ENCODE measurements around the gene CWF19L2. TPM values are rescaled to one million over a fixed set of nuclear protein-coding genes. Genes with fewer than 3 reads are reported as not detected.
"Not testable (repeated sequence)": the region's sequence is repeated elsewhere in the genome, so short reads cannot be mapped to it uniquely, and the experiment has no call there.

The CWF19L2 gene
- total RNA-seq, 1 donor from 2014 or later = 13.0 TPM

GRCh38 chr11:107439586-107440167, 17.9 kb downstream of the CWF19L2 start:
- DNase-seq (ENCODE audit: extremely low read depth, low read depth, low spot score) = no peak

GRCh38 chr11:107438148-107438547, 19.5 kb downstream of the CWF19L2 start:
- no peak for DNase-seq (ENCODE audit: extremely low read depth, low read depth, low spot score)

DNA sequence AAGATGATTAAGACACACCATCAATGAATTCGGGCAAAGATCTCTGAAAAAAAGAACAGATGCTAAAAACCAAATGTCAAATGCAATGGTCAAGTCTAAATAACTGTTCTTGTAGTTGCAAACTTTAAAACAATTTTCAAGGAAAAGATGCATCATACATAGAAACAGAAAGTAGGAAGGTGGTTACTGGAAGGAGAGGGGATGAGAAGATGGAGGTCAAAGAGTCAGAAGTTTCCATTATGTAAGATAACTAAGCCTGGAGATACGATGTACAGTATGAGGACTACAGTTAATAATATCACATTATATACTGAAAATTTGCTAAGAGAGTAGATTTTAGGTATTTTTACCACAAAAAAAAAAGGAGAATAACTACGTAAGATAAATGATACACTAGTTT, 27.1 kb downstream of the CWF19L2 start:
- DNase-seq (ENCODE audit: extremely low read depth, low read depth, low spot score) = no peak

- DNase-seq (ENCODE audit: extremely low read depth, low read depth, low spot score) = no peak
Observed at GRCh38 chr11:107427569-107428180, 29.9 kb downstream of the CWF19L2 start.

DNA sequence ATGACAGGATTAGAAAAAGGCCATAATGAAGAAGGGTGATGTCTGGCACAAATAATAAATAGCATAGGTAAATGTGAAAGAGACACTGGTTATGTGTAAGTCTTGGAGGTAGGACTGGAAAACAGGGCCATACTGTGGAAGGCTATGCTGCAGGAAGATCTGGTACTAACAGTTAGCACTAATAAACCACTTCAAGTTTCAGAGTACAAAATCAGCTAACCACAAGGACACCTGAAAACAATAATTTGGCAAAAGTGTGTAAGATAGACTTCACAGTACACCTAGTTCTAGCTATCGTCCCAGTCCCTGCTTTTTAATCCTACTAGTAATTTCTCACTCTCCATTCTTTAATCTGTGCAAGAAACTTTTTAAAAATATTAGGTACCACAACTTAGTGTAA, 44.3 kb downstream of the CWF19L2 start:
- no peak for DNase-seq (ENCODE audit: extremely low read depth, low read depth, low spot score)

GRCh38 chr11:107408762-107409211, 48.8 kb downstream of the CWF19L2 start:
- no peak for DNase-seq (ENCODE audit: extremely low read depth, low read depth, low spot score)

DNA sequence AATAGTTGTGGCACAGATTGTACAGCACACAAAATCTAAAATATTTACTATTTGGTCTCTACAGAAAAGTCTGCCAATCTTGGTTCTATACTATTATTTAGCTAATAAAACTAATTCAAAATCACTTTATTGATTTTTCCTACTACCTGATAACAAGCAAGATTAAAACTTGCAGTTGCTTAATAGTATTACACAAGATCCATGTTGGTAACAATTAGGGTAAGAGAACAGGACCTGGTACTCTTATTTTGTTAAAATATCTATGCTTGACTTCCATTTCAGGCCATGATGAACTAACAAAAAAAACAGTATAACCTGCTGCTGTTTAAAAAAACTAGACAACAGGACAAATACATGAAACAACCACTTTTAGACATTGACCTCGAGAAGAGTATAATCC, 52.4 kb downstream of the CWF19L2 start:
- no peak for DNase-seq (ENCODE audit: extremely low read depth, low read depth, low spot score)

GRCh38 chr11:107401131-107401530, 56.5 kb downstream of the CWF19L2 start:
- not testable (repeated sequence) for DNase-seq (ENCODE audit: extremely low read depth, low read depth, low spot score)

- no peak for DNase-seq (ENCODE audit: extremely low read depth, low read depth, low spot score)
Observed at GRCh38 chr11:107397357-107397756, 60.3 kb downstream of the CWF19L2 start.

- DNase-seq (ENCODE audit: extremely low read depth, low read depth, low spot score) = no peak
Observed at GRCh38 chr11:107392611-107393010, 65.0 kb downstream of the CWF19L2 start.

DNA sequence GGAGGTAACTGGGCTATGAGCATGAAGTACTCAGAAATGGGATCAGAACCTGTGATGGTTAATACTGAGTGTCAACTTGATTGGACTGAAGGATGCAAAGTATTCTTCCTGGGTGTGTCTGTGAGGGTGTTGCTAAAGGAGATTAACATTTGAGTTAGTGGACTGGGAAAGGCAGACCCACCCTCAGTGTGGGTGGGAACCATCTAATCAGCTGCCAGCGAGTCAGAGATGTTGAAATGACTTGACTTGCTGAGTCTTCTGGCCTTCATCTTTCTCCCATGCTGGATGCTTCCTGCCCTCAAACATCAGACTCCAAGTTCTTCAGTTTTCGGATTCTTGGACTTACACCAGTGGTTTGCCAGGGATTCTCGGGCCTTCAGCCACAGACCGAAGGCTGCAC, 66.9 kb downstream of the CWF19L2 start:
- DNase-seq (ENCODE audit: extremely low read depth, low read depth, low spot score) = not testable (repeated sequence)

DNA sequence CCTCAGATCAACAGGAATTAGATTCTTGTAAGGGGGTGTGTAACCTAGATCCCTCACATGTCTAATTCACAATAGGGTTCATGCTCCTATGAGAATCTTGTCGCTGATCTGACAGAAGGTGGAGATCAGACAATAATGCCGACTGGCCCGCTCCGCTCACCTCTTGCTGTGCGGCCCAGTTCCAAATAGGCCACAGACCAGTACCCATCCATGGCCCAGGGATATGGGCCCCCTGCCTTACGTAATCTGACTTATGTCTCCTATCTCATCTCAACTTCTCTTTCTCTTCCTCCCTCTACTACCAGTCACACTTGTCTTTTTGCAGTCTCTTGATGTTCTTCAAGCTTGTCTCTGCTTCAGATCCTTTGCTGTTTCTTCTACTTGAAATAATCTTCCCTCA, 70.0 kb downstream of the CWF19L2 start:
- no peak for DNase-seq (ENCODE audit: extremely low read depth, low read depth, low spot score)

DNA sequence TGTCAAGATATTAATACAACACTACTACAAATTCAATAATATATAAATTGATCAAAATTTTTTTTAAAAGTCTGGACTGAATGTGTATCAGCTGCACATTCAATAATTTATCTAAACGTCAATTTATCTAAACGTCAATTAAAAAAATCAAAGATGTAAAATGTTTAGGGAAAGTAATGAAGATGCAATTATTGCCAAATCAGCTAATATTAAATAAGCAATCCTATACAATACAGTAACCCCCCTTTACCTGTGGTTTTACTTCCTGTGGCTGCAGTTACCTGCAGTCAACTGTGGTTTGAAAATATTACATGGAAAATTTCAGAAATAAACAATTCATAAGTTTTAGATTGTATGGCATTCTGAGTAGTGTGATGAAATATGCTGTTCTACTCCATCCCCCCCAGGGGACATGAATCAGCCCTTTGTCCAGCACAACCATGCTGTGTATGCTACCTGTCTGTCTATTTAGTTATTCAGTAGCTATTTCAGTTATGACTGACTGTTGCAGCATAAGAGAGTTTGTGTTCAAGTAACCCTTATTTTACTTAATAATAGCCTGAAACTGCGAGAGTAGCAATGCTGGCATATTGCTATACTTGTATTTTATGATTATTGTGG, 72.2 kb downstream of the CWF19L2 start:
- DNase-seq (ENCODE audit: extremely low read depth, low read depth, low spot score) = no peak

- no peak for DNase-seq (ENCODE audit: extremely low read depth, low read depth, low spot score)
Observed at GRCh38 chr11:107384144-107384852, 73.3 kb downstream of the CWF19L2 start.

DNA sequence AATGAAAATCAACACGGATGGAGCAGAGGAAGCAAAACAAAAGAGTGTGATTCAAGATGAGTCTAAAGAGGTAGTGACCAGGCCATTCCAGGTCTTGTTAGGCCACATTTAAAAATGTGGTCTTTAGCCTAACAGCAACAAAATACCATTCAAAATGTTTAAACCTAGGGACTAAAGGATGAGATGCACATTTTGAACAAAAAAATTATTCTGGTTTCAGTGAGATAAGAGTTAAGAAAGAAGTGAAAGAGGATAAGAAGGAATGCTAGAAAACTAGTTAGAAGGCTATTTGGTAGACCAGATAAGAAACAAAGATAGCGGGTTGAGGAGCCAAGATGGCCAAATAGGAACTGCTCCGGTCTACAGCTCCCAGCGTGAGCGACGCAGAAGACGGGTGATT, 85.2 kb downstream of the CWF19L2 start:
- DNase-seq (ENCODE audit: extremely low read depth, low read depth, low spot score) = no peak

GRCh38 chr11:107370390-107370789, 87.2 kb downstream of the CWF19L2 start:
- peak; percentile 2 for DNase-seq (ENCODE audit: extremely low read depth, low read depth, low spot score)

DNA sequence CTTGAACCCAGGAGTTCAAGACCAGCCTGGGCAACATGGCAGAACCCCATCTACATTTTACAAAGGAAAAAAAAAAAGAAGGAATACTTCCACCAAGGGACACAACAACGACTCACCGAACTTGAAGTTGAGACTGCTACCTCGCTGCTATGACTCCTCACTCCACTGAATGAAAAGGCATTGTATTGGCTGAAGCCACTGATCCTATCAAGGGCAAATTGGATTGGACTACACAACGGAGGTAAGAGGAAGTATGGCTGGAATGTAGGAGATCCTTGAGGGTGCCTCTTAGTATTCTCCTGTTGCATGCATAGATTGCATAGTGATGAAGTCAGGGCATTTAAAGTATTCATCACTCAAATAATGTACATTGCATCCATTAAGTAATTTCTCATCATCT, 97.9 kb downstream of the CWF19L2 start:
- DNase-seq (ENCODE audit: extremely low read depth, low read depth, low spot score) = no peak

GRCh38 chr11:107357877-107358276, 99.7 kb downstream of the CWF19L2 start:
- no peak for DNase-seq (ENCODE audit: extremely low read depth, low read depth, low spot score)

DNA sequence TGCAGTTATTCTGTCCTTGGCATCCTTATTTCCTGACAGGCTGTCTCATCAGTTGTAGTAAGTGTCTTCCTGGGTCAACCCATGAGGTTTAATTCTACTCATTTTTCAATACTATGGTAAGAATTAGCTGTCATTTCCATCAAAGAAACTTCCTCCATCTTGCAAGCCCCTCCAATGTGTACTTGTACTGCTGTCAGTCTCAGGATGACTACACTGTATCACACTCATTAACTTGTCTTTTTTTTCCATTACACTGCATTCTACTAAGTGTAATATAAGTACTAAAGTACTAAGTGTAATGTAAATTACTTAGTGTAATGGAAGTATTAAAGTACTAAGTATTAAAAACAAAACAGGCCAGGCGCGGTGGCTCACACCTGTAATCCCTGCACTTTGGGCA, 102.8 kb downstream of the CWF19L2 start:
- no peak for DNase-seq (ENCODE audit: extremely low read depth, low read depth, low spot score)

- no peak for DNase-seq (ENCODE audit: extremely low read depth, low read depth, low spot score)
Observed at GRCh38 chr11:107337917-107338316, 119.7 kb downstream of the CWF19L2 start.

- no peak for DNase-seq (ENCODE audit: extremely low read depth, low read depth, low spot score)
Observed at GRCh38 chr11:107331728-107332127, 125.9 kb downstream of the CWF19L2 start.

GRCh38 chr11:107329164-107329563, 128.5 kb downstream of the CWF19L2 start:
- DNase-seq (ENCODE audit: extremely low read depth, low read depth, low spot score) = no peak

Data from glomerular endothelial cell (primary cell).